GM18870 (cell line): ENCODE data around the gene CERS1.

Experiments
- ATAC-seq: cut with Tn5 transposase; IDR thresholded peaks from one replicate; pipeline ENCODE4 v1.9.1; 2021; ENCODE audit warnings: moderate library complexity; ENCODE audit not compliant: unreplicated experiment

The CERS1 gene

DNA sequence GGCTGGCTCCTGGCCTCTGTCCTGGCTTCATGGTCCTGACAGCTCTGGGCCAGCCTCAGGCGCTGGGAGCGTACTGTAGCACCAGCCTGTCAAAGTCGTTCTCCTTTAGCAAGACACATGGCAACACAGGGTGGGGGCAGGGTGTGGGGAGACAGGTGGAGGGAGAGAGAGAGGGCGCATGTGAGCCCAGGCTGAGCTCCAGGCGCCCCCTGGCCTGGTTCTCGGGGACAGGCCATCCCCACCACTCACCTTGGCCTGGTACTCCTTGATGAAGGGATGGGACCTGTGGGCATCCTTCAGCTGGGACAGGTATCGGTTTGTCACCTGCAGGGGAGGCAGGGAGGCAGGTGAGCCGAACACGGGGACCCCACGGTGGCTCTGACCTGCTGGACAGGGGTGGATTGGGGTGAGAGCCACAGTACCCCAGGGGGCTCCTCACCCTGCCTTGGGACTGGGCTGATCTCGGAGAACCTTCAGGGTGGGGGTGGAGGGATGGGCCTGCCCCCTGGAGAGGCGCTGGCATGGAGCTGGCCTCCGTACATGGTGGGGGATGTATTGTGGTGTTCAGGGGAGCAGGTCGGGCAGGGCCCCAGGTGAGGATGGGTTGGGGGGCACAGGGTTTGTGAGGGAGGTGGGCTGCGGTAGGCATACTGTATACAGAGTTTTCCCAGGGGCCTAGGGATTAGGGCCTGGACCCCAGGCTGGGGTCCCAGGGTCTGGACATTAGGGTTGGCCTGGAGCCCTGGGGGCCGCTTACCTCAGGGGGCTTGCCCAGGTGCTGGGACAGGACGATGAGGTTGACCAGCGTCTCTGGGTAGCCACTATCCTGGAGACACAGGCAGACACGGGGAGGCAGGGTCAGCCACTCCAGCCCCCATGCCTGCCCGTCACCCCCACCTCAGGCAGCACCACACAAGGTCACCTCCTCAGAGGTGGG, 3.9 kb upstream of the CERS1 start:
- ATAC-seq = no peak

- no peak for ATAC-seq
Measured at GRCh38 chr19:18898607-18899408, 2.9 kb upstream of the CERS1 start.

DNA sequence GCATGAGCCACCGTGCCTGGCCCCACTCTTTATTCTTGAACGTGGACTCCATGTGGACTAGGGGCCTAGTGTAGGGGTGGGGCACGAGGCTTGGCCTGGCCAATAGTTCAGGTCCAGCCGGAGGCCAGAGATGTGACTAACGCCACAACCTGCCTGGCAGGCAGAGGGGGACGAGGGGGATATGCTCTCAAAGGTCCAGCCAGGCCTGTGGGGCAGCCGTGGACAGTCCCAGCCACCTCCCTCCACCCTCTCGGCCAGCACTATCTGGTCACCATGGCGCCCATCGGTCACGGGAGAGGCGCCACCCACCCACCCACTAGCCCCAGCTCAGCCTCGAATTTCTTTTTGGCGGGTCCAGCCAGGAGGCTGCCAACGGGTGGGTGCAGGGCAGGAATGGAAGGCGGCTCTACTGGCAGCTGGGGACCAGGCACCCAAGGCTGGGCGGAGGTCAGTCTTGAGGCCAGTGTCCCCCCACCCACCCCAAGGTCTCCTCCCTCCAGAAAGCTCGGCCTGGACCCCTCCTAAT, 2.2 kb upstream of the CERS1 start:
- no peak for ATAC-seq

- no peak for ATAC-seq
Measured at GRCh38 chr19:18897094-18898029, 1.4 kb upstream of the CERS1 start.

GRCh38 chr19:18896421-18896841, 473 bp upstream of the CERS1 start:
- ATAC-seq = no peak

DNA sequence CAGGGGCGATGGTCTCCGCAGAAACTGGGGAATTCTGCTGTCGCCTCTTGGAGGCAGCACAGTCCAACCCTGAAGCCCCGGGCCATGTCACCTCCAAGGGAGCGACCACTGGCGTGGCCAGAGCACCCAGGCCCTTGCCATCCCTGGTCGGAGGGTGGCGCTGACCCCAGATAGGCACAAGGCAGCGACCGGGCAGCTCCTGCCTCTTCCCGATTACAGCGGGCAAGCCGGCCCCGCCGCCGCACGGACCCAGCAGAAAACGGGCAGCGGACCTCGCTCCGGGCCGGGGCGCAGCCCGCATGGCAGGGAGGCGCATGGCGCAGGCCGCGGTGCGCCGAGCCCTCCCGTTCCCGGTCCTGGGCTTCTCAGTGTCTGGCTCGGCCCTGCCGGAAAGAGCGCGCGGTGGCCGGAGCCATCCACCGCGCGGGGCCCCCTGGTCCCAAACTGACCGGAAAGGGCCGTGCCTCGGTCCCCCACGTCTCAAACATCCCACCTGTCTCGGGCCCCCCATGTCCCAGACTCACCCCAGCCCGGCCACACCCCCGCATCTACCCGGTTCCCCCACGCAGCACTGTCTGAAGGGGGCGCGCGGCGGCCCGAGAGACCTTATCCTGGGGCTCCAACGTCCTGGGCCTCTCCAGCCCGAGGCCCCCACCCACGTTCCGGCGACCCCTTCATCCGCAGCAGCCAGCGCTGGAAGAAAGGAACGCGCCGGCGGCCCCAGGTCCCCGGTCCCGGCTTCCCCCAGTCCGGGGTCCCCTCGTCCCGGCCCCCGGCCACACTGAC, 727 bp downstream of the CERS1 start:
- ATAC-seq = no peak

- ATAC-seq = no peak
Measured at GRCh38 chr19:18894254-18895037, 1.5 kb downstream of the CERS1 start.

DNA sequence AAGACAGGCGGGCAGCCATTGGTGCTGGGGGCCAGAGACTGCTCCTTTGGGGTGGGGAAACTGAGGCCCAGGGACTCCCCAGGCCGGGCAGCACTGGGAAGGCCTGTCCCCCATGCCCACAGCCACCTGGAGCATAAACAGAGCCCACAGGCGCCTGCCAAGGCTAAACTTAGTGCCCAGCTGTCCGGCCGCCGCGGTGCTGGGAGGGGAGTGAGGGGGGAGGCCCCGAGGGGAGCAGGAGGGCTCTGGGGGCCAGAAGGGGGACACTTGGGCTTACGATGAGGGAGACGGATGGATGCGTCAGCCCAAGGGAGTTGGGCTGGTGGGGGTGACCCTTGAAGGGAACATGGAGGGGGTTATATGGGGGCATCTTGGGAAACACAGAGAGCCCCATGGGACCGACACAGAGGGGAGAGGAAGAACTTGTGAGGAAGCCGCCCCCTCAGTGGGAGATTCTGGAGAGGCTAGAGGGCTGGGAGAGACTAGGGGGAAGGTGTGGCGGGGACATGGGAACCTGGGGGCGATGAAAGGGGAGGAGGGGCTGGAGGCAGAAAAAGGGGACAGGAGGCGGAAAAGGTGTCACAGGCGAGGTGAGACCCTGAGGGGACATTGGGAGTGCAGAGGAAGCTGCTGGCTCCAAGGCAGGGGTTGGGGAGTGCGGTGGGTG, 2.2 kb downstream of the CERS1 start:
- ATAC-seq = no peak

DNA sequence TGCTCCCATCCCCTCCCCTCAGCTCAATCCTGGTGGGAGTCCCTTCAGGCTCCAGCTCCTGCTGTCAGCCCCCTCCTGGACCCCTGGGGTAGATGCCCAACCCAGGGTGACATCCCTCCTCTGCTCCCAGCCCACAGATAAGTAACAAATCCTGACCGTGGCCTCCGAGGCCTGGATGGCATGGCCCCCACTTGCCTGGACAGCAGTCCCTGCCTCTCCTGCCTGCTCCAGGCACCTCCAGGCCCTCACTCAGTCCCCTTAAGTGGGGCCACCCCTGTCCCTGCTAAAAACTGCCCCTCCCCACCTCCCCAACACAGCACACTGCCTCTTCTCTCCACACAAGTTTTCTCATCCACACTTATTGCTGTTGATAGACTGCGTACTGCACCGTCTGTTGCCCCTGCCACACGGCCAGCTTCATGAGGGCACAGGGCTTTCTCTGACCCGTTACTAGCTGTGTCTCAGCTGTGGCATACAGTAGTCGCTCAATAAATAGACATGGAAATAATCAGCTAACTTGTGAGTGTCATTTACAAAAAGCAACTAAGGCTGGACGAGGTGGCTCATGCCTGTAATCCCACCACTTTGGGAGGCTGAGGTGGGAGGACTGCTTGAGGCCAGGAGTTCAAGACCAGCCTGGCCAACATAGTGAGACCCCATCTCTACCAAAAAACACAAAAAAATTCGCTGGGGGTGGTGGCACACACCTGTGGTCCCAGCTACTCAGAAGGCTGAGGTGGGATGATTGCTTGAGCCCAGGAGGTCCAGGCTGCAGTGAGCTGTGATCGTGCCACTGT, 5.8 kb downstream of the CERS1 start:
- no peak for ATAC-seq

DNA sequence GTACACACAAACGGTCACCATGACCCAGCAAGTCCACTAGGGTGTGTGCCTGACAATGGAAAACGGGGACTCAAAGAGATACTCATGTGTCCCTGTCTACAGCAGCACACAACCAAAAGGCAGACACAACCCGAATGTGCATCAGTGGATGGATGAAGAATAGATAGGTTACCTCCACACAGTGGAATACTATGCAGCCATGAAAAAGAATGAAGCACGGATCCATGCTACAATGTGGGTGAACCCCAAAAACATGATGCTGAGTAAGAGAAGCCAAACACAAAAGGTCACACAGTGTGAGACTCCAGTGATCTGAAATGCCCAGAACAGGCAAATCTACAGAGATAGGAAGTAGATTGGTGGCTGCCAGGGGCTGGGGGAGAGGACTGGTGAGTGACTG, 9.0 kb downstream of the CERS1 start:
- ATAC-seq = no peak

GRCh38 chr19:18883526-18884304, 12.2 kb downstream of the CERS1 start:
- ATAC-seq = no peak

GRCh38 chr19:18881491-18881890, 14.5 kb downstream of the CERS1 start:
- ATAC-seq = no peak

- no peak for ATAC-seq
Measured at GRCh38 chr19:18879579-18880373, 16.2 kb downstream of the CERS1 start.

- ATAC-seq = no peak
Measured at GRCh38 chr19:18878858-18879578, 16.9 kb downstream of the CERS1 start.

DNA sequence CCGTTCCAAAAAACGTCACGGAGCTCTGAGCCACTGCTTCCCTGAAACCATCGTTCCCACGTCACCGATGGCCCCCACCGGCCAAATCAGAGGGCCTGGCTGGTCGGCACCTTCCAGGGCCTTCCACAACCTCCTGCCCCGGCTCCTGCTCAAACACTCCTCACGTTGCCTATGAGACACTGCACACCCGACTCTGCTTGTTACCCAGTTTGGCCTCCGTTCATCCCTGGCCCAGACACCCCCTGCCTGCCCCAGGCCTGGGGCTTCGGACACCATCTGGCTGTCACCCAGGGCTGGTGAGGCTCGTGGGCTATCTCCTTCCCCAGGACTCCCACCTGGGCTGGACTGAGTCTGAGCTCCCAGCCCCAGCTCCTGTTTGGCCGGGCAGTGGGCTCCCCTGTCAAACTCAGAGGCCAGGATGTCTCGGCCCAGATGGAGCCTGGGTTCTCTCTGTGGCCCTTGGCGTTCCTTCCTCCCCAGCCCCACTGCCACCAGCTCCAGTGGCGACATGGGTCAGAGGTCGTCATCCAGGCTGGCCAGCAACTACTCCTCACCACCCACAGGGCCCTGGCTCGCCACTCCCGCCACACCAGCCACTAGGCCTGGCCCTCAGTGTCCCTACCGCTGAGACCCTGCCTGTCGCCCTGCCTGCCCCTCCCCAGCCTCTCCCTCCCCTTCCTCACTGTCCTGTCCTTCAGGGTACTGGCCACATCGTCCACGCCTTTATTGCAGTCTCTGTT, 17.7 kb downstream of the CERS1 start:
- no peak for ATAC-seq
